HCT116 (cell line): ENCODE measurements around the gene TBC1D8. TPM values are rescaled to one million over a fixed set of nuclear protein-coding genes. Genes with fewer than 3 reads are reported as not detected.

Experiments
- ATAC-seq: fragments of 200-7000 bp; cut with Tn5 transposase; 2 replicates; pipeline ENCODE4 v1.9.1; 2020; ENCODE audit warnings: mild to moderate bottlenecking, moderate library complexity
- BruUV-seq: library from RNA; stranded (reverse); fragments of 400-500 nt; replicated peaks from 2 replicates; lab custom pipeline; 2021; lab: Mats Ljungman, UMichigan
- CTCF ChIA-PET: fragments of 300-600 bp; sonication (Branson Sonifier 250); formaldehyde crosslinking; loops from one replicate; lab custom pipeline; 2021; ENCODE audit warnings: antibody characterized with exemption; lab: Charles Lee
- POLR2A ChIA-PET: fragments of 300-600, 350-600 bp; sonication (Branson Sonifier 250); formaldehyde crosslinking; loops from one replicate; lab custom pipeline; 2021; ENCODE audit warnings: antibody characterized with exemption; lab: Charles Lee
- RAD21 ChIA-PET, 2 experiments: fragments of 300-600 bp; sonication (Branson Sonifier 250); formaldehyde crosslinking; loops; one replicate each; lab custom pipeline; 2023; ENCODE audit warnings: low total read pairs in 2 of 2; ENCODE audit not compliant: uncharacterized antibody in 2 of 2, unreplicated experiment in 2 of 2, low non-redundant PET in 1 of 2; lab: Charles Lee
- DNase-seq: peaks from one replicate; pipeline ENCODE4 v3.0.0-alpha.2; 2010; ENCODE audit warnings: low read depth, low spot score
- H2AFZ ChIP-seq: fragments of 200-600 bp; shearing (Covaris generic), sonication (generic); 2 replicates; pipeline ENCODE4 v1.6.1; 2017; ENCODE audit warnings: low read depth, mixed run types, mixed read lengths, antibody characterized with exemption, low read length; ENCODE audit not compliant: poor library complexity, severe bottlenecking
- H3K27ac ChIP-seq: 2 replicates; pipeline ENCODE4 v1.5.1; 2012; ENCODE audit warnings: low read depth, low read length
- H3K27me3 ChIP-seq: fragments of 200-600 bp; sonication (generic); 2 replicates; pipeline ENCODE4 v1.6.1; 2016; ENCODE audit warnings: mixed run types, low read length, mixed read lengths; ENCODE audit not compliant: insufficient read depth
- H3K36me3 ChIP-seq, 2 experiments: fragments of 200-500 bp in 1 of 2; fragments of 200-600 bp in 1 of 2; sonication (Bioruptor generic) in 1 of 2; sonication (generic) in 1 of 2; 2 replicates each; pipeline versions ENCODE4 v1.5.1 to v1.6.1; 2014 to 2016; ENCODE audit warnings: low read length in 2 of 2, inconsistent platforms in 1 of 2, mixed read lengths in 1 of 2, mixed run types in 1 of 2; ENCODE audit not compliant: insufficient read depth in 2 of 2, control insufficient read depth in 1 of 2
- H3K4me1 ChIP-seq, 2 experiments: fragments of 200-600 bp in 1 of 2; sonication (generic) in 1 of 2; 2 replicates each; pipeline versions ENCODE4 v1.5.1 to v1.6.1; 2012 to 2017; ENCODE audit warnings: low read length in 2 of 2, inconsistent platforms in 1 of 2, mild to moderate bottlenecking in 1 of 2, mixed read lengths in 1 of 2, mixed run types in 1 of 2, moderate library complexity in 1 of 2; ENCODE audit not compliant: insufficient read depth in 2 of 2, control insufficient read depth in 1 of 2
- H3K4me2 ChIP-seq: fragments of 200-600 bp; sonication (generic); 2 replicates; pipeline ENCODE4 v1.6.1; 2017; ENCODE audit warnings: mixed run types, low read length, mixed read lengths
- H3K4me3 ChIP-seq, 2 experiments: fragments of 200-600 bp in 1 of 2; sonication (generic) in 1 of 2; replicated peaks in 1 of 2; 2 replicates each; pipeline ENCODE4 v1.5.1; 2011 to 2016; ENCODE audit warnings: low read length in 2 of 2, control low read depth in 1 of 2, low read depth in 1 of 2, mild to moderate bottlenecking in 1 of 2, mixed read lengths in 1 of 2, mixed run types in 1 of 2
- H3K79me2 ChIP-seq: fragments of 200-600 bp; sonication (generic); 2 replicates; pipeline ENCODE4 v1.6.1; 2017; ENCODE audit warnings: mild to moderate bottlenecking, mixed run types, low read length, moderate library complexity, mixed read lengths; ENCODE audit not compliant: insufficient read depth
- H3K9ac ChIP-seq: fragments of 200-600 bp; sonication (generic); 2 replicates; pipeline ENCODE4 v1.6.1; 2016; ENCODE audit warnings: low read length, mixed read lengths
- H3K9me2 ChIP-seq: fragments of 200-600 bp; sonication (generic), shearing (Covaris generic); 2 replicates; pipeline ENCODE4 v1.6.1; 2017; ENCODE audit warnings: mixed run types, mild to moderate bottlenecking, moderate library complexity; ENCODE audit not compliant: insufficient read depth
- H3K9me3 ChIP-seq, 2 experiments: fragments of 200-500 bp in 1 of 2; fragments of 200-600 bp in 1 of 2; sonication (Bioruptor generic) in 1 of 2; sonication (generic) in 1 of 2; 2 replicates each; pipeline ENCODE4 v1.6.1; 2014 to 2017; ENCODE audit warnings: low read length in 2 of 2, mixed read lengths in 2 of 2, inconsistent platforms in 1 of 2, low read depth in 1 of 2, mild to moderate bottlenecking in 1 of 2, mixed run types in 1 of 2, moderate library complexity in 1 of 2; ENCODE audit not compliant: control insufficient read depth in 1 of 2, insufficient read depth in 1 of 2
- H4K20me1 ChIP-seq: fragments of 200-600 bp; sonication (generic), shearing (Covaris generic); 2 replicates; pipeline ENCODE4 v1.6.1; 2017; ENCODE audit warnings: mixed run types, mild to moderate bottlenecking, moderate library complexity; ENCODE audit not compliant: insufficient read depth
- CBX3 ChIP-seq: IDR thresholded peaks from 2 replicates; pipeline ENCODE4 v1.6.1; 2012; ENCODE audit warnings: low read depth
- CEBPB ChIP-seq: IDR thresholded peaks from 2 replicates; pipeline ENCODE4 v1.6.1; 2012; ENCODE audit warnings: low read depth
- EGR1 ChIP-seq: IDR thresholded peaks from 2 replicates; pipeline ENCODE4 v1.6.1; 2012; ENCODE audit warnings: low read depth
- EZH2 ChIP-seq: fragments of 200-600 bp; sonication (generic); IDR thresholded peaks from 2 replicates; pipeline ENCODE4 v1.6.1; 2017; ENCODE audit warnings: antibody characterized with exemption, mixed run types
- FOSL1 ChIP-seq: IDR thresholded peaks from 2 replicates; pipeline ENCODE4 v1.6.1; 2012; ENCODE audit warnings: low read depth
- JUND ChIP-seq: IDR thresholded peaks from 2 replicates; pipeline ENCODE4 v1.6.1; 2012
- POLR2AphosphoS5 ChIP-seq: IDR thresholded peaks from 2 replicates; pipeline ENCODE4 v1.6.1; 2011; ENCODE audit warnings: mild to moderate bottlenecking, low read depth, low read length, moderate library complexity
- RAD21 ChIP-seq: IDR thresholded peaks from 2 replicates; pipeline ENCODE4 v1.6.1; 2012; ENCODE audit warnings: low read depth, mild to moderate bottlenecking
- SIN3A ChIP-seq: IDR thresholded peaks from 2 replicates; pipeline ENCODE4 v1.6.1; 2012; ENCODE audit warnings: low read depth
- SP1 ChIP-seq: IDR thresholded peaks from 2 replicates; pipeline ENCODE4 v1.6.1; 2012; ENCODE audit warnings: low read depth
- SRF ChIP-seq: IDR thresholded peaks from 2 replicates; pipeline ENCODE4 v1.6.1; 2012; ENCODE audit warnings: low read depth
- TCF7L2 ChIP-seq: IDR thresholded peaks from 2 replicates; pipeline ENCODE4 v1.7.0; 2011; ENCODE audit warnings: borderline replicate concordance, inconsistent platforms; ENCODE audit not compliant: insufficient read depth, insufficient read length; ENCODE audit errors: extremely low read depth
- YY1 ChIP-seq: IDR thresholded peaks from 2 replicates; pipeline ENCODE4 v1.6.1; 2011; ENCODE audit warnings: low read length, low read depth, moderate library complexity, mild to moderate bottlenecking; ENCODE audit not compliant: insufficient replicate concordance; ENCODE audit errors: extremely low read depth
- ZNF274 ChIP-seq: fragments of 200-500 bp; sonication (Bioruptor generic); IDR thresholded peaks from 2 replicates; pipeline ENCODE4 v1.6.1; 2014; ENCODE audit warnings: mild to moderate bottlenecking, low read depth, low read length, inconsistent platforms
- intact Hi-C: fragments of 100-400 bp; cut with micrococcal nuclease; formaldehyde crosslinking; loops from 2 replicates; pipeline ENCODE4 v1.10.0; 2022
- total RNA-seq: library from RNA; stranded (reverse); gene quantifications from one replicate; pipeline ENCODE4 v1.2.1, GENCODE V29; 2021; ENCODE audit not compliant: unreplicated experiment
- TF ChIP-seq, protein P1 (sequence below): IDR thresholded peaks from 2 replicates; pipeline ENCODE4 v1.6.1; 2012
- TF ChIP-seq, protein P2 (sequence below): IDR thresholded peaks from 2 replicates; pipeline ENCODE4 v1.6.1; 2012
- TF ChIP-seq, protein P3 (sequence below): IDR thresholded peaks from 2 replicates; pipeline ENCODE4 v1.6.1; 2012; ENCODE audit warnings: low read depth
- TF ChIP-seq, protein P4 (sequence below): IDR thresholded peaks from 2 replicates; pipeline ENCODE4 v1.6.1; 2011; ENCODE audit warnings: mild to moderate bottlenecking, low read length, moderate library complexity; ENCODE audit not compliant: insufficient replicate concordance; ENCODE audit errors: extremely low read depth
- TF ChIP-seq, protein P5 (sequence below), 3 experiments: fragments of 200-600 bp in 1 of 3; sonication (generic) in 1 of 3; IDR thresholded peaks in 2 of 3; conservative IDR thresholded peaks in 1 of 3; 2 replicates each; pipeline ENCODE4 v1.5.1; 2012 to 2017; ENCODE audit warnings: low read depth in 2 of 3, low read length in 2 of 3, antibody characterized with exemption in 1 of 3, borderline replicate concordance in 1 of 3, control low read depth in 1 of 3, mild to moderate bottlenecking in 1 of 3, mixed read lengths in 1 of 3, mixed run types in 1 of 3, moderate library complexity in 1 of 3; ENCODE audit not compliant: insufficient read depth in 1 of 3

TBC1D8 gene
- total RNA-seq, 1 experiment from 2014 or later, result 44.0 TPM

DNA sequence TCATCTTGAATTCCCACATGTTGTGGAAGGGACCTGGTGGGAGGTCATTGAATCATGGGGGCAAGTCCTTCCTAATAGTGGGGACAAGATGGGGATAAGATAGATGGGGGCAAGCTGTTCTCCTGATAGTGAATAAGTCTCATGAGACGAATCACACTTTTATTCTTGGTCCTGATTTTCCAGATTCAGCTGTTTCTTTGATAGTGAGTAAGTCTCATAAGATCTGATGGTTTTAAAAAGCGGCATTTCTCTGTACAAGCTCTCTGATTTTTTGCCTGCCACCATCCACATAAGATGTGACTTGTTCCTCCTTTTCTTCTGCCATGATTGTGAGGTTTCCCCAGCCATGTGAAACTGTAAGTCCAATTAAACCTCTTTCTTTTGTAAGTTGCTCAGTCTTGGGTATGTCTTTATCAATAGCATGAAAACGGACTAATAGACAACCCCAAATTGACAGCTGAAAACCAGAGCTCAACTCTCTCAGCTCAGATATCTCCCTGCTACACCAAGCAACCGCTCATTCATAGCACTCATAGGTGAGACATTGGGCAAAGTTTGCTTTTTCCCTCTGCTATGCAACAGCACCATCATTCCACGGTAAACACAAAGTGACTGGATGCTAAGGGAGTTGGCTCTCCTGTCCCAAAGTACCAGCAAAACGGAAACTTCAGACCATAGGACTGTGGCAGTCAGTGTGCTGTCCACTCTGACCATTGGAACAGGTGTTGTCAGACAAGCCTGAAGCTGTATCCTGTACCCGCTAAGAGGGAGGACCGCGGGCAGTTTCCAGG is 44.9 kb upstream of the TBC1D8 start:
- no peaks in the 10 kb centered on the region for H3K36me3 ChIP-seq
- TF ChIP-seq, protein P1, sequence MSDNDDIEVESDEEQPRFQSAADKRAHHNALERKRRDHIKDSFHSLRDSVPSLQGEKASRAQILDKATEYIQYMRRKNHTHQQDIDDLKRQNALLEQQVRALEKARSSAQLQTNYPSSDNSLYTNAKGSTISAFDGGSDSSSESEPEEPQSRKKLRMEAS, result no peak
- no peak for TF ChIP-seq SRF
- TF ChIP-seq FOSL1, result no peak
- TF ChIP-seq JUND, result no peak
- TF ChIP-seq CEBPB, result no peak
- TF ChIP-seq EZH2, result no peak
- TF ChIP-seq CBX3, result no peak
- TF ChIP-seq SP1, result no peak
- TF ChIP-seq, protein P2, sequence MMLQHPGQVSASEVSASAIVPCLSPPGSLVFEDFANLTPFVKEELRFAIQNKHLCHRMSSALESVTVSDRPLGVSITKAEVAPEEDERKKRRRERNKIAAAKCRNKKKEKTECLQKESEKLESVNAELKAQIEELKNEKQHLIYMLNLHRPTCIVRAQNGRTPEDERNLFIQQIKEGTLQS, result no peak
- no peak for TF ChIP-seq TCF7L2
- TF ChIP-seq, protein P3, sequence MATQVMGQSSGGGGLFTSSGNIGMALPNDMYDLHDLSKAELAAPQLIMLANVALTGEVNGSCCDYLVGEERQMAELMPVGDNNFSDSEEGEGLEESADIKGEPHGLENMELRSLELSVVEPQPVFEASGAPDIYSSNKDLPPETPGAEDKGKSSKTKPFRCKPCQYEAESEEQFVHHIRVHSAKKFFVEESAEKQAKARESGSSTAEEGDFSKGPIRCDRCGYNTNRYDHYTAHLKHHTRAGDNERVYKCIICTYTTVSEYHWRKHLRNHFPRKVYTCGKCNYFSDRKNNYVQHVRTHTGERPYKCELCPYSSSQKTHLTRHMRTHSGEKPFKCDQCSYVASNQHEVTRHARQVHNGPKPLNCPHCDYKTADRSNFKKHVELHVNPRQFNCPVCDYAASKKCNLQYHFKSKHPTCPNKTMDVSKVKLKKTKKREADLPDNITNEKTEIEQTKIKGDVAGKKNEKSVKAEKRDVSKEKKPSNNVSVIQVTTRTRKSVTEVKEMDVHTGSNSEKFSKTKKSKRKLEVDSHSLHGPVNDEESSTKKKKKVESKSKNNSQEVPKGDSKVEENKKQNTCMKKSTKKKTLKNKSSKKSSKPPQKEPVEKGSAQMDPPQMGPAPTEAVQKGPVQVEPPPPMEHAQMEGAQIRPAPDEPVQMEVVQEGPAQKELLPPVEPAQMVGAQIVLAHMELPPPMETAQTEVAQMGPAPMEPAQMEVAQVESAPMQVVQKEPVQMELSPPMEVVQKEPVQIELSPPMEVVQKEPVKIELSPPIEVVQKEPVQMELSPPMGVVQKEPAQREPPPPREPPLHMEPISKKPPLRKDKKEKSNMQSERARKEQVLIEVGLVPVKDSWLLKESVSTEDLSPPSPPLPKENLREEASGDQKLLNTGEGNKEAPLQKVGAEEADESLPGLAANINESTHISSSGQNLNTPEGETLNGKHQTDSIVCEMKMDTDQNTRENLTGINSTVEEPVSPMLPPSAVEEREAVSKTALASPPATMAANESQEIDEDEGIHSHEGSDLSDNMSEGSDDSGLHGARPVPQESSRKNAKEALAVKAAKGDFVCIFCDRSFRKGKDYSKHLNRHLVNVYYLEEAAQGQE, result no peak
- no peak for TF ChIP-seq EGR1
- no peak for TF ChIP-seq SIN3A
- TF ChIP-seq, protein P4, sequence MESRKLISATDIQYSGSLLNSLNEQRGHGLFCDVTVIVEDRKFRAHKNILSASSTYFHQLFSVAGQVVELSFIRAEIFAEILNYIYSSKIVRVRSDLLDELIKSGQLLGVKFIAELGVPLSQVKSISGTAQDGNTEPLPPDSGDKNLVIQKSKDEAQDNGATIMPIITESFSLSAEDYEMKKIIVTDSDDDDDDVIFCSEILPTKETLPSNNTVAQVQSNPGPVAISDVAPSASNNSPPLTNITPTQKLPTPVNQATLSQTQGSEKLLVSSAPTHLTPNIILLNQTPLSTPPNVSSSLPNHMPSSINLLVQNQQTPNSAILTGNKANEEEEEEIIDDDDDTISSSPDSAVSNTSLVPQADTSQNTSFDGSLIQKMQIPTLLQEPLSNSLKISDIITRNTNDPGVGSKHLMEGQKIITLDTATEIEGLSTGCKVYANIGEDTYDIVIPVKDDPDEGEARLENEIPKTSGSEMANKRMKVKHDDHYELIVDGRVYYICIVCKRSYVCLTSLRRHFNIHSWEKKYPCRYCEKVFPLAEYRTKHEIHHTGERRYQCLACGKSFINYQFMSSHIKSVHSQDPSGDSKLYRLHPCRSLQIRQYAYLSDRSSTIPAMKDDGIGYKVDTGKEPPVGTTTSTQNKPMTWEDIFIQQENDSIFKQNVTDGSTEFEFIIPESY, result no peak
- TF ChIP-seq ZNF274, result no peak
- no peak for TF ChIP-seq POLR2AphosphoS5
- TF ChIP-seq YY1, result no peak
- no peak for TF ChIP-seq RAD21
- TF ChIP-seq, protein P5, sequence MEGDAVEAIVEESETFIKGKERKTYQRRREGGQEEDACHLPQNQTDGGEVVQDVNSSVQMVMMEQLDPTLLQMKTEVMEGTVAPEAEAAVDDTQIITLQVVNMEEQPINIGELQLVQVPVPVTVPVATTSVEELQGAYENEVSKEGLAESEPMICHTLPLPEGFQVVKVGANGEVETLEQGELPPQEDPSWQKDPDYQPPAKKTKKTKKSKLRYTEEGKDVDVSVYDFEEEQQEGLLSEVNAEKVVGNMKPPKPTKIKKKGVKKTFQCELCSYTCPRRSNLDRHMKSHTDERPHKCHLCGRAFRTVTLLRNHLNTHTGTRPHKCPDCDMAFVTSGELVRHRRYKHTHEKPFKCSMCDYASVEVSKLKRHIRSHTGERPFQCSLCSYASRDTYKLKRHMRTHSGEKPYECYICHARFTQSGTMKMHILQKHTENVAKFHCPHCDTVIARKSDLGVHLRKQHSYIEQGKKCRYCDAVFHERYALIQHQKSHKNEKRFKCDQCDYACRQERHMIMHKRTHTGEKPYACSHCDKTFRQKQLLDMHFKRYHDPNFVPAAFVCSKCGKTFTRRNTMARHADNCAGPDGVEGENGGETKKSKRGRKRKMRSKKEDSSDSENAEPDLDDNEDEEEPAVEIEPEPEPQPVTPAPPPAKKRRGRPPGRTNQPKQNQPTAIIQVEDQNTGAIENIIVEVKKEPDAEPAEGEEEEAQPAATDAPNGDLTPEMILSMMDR (IDR thresholded peaks at IDR 0.05 in 2 of 3, conservative IDR thresholded peaks at IDR 0.05 in 1 of 3; ENCODE audit: borderline replicate concordance in 1 of 3, insufficient read depth in 1 of 3, low read depth in 2 of 3, low read length in 2 of 3), result no peak
- no peak overlapping the region for H2AFZ ChIP-seq
- no peaks in the 10 kb centered on the region for H3K27me3 ChIP-seq
- H3K27ac ChIP-seq, result no peak overlapping the region
- H3K4me2 ChIP-seq, result no peak overlapping the region
- no peaks in the 10 kb centered on the region for H3K9me3 ChIP-seq
- peaks cover 2 to 16% of the 10 kb centered on the region in 2 experiments; a peak in 2 of 4 replicates for H3K4me1 ChIP-seq
- CTCF ChIA-PET, result interaction anchor here (2.5 kb wide), 1 partner anchor 9 kb away, joined by 9 read pairs; no protein-coding TSS in a partner anchor
- H3K9me2 ChIP-seq, result no peaks in the 10 kb centered on the region
- RAD21 ChIA-PET, result no interaction called here
- no peak overlapping the region for H3K9ac ChIP-seq
- POLR2A ChIA-PET, result no interaction called here
- DNase-seq, result no peak
- H4K20me1 ChIP-seq, result no peaks in the 10 kb centered on the region
- BruUV-seq, result no TSS peak
- ATAC-seq, result no peak
- no peak overlapping the region for H3K4me3 ChIP-seq
- intact Hi-C loops, result no loop called here
- no peaks in the 10 kb centered on the region for H3K79me2 ChIP-seq
